HUES6 (cell line): ENCODE measurements around the gene LITAFD.
"Not testable (repeated sequence)": the region's sequence is repeated elsewhere in the genome, so short reads cannot be mapped to it uniquely, and the experiment has no call there.

ENCODE experiments used
- H3K27ac ChIP-seq: 2 replicates; pipeline ENCODE4 v1.7.0; 2013; ENCODE audit warnings: low read depth, mild to moderate bottlenecking, low read length, inconsistent platforms
- H3K27me3 ChIP-seq: 2 replicates; pipeline ENCODE4 v1.6.1; 2013; ENCODE audit warnings: low read length; ENCODE audit not compliant: control insufficient read depth, insufficient read depth
- H3K36me3 ChIP-seq: 2 replicates; pipeline ENCODE4 v1.6.1; 2013; ENCODE audit warnings: low read length; ENCODE audit not compliant: control insufficient read depth, insufficient read depth
- H3K4me1 ChIP-seq: 2 replicates; pipeline ENCODE4 v1.6.1; 2013; ENCODE audit warnings: low read length; ENCODE audit not compliant: control insufficient read depth, insufficient read depth
- H3K4me3 ChIP-seq: 2 replicates; pipeline ENCODE4 v1.5.1; 2013; ENCODE audit warnings: low read depth, low read length
- H3K9ac ChIP-seq: one replicate; pipeline ENCODE4 v1.6.1; 2013; ENCODE audit warnings: mild to moderate bottlenecking, low read length
- H3K9me3 ChIP-seq: 2 replicates; pipeline ENCODE4 v1.6.1; 2013; ENCODE audit warnings: low read depth, low read length; ENCODE audit not compliant: control insufficient read depth, insufficient read depth

LITAFD gene

DNA sequence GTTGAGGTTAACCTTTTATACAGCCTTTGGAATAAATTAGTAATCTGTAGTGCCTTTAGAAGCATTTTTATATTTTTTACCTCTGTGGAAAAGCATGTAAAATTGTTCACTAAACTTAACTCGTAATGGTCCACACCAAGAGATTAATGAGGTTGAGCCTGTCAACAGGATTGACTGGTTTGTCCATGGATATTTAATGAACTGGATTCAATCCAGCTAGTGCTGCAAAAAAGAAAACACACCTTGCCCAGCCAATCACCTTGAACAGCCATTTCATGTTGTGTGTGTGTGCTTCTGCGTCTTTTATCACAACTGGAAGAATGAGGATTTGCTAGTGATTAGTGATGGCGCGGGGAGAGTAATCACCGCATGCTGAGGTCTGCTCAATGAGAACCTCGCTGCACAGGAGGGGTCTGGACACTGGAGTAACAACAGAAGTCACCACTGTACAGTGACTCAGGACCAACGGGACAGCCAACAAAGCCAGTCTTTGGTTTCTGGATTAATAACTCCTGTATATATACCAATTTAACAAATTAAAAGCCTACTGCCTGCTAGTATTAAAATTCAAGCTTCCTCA is 33.7 kb downstream of the LITAFD start:
- no peak overlapping the region for H3K27ac ChIP-seq
- H3K9me3 ChIP-seq, result no peaks in the 10 kb centered on the region
- no peaks in the 10 kb centered on the region for H3K27me3 ChIP-seq
- no peak overlapping the region for H3K9ac ChIP-seq
- H3K4me3 ChIP-seq, result no peak overlapping the region
- H3K4me1 ChIP-seq, result peaks cover 14% of the 10 kb centered on the region
- peaks cover 96% of the 10 kb centered on the region for H3K36me3 ChIP-seq

GRCh38 chr16:8916541-8917225 is 34.5 kb downstream of the LITAFD start:
- Histone ChIP-seq H3K4me3 (no peak overlapping the region), H3K36me3 (peaks cover 96% of the 10 kb centered on the region), H3K9ac (no peak overlapping the region), H3K27me3 (no peaks in the 10 kb centered on the region), H3K4me1 (peaks cover 5% of the 10 kb centered on the region), H3K27ac (no peak overlapping the region), H3K9me3 (no peaks in the 10 kb centered on the region)

- not testable (repeated sequence) for H3K4me1 ChIP-seq
- H3K36me3 ChIP-seq, result peaks cover 97% of the 10 kb centered on the region
Observed at GRCh38 chr16:8917336-8917735, 35.2 kb downstream of the LITAFD start.

DNA sequence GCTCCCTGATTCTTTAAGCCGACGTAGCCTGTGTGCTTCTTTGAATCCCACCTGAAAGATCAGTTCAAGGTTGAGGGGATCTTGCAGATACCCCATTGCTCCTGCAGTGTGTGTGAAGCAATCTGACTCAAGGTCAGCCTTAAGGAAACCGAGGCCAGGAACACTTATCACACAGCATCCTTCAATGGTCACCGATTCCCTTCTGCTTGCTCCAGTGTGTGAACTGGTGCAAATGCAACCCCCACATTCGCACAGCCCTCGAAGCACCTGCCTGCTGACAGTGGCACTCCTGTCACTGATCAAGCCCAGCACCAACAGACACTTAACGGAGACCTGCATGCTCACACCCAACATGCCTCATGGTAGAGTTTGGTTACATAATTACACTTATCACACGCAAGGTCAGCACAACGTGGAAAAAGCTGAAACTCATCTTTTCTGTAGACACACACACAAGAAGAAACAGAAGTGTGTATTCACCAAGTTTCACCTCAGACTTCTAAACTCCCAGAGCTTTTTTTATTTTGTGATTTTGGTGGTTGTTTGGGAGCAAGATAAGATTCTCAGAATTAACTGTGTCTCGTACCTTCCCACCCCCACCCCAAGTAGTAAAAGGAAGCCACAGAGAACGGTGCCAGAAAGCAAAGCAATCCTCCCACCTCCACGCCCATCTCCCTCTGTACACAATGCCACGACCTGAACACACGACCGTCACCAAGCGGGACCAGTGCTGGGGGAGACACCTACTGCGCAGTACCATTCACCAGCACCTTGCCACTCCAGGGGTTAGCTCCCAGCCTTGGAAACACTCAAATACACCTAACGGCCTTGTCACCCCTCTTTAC is 37.2 kb downstream of the LITAFD start:
- no peak overlapping the region for H3K9ac ChIP-seq
- H3K4me1 ChIP-seq, result no peaks in the 10 kb centered on the region
- peaks cover 97% of the 10 kb centered on the region for H3K36me3 ChIP-seq
- H3K9me3 ChIP-seq, result no peaks in the 10 kb centered on the region
- no peak overlapping the region for H3K4me3 ChIP-seq
- no peak overlapping the region for H3K27ac ChIP-seq
- no peaks in the 10 kb centered on the region for H3K27me3 ChIP-seq

More at GRCh38 chr16:8917336-8917735, 35.2 kb downstream of the LITAFD start:
- H3K27ac ChIP-seq, H3K27me3 ChIP-seq, H3K4me3 ChIP-seq, H3K9me3 ChIP-seq, H3K9ac ChIP-seq: not testable (repeated sequence)

- Histone ChIP-seq H3K4me1 (no peaks in the 10 kb centered on the region), H3K4me3 (no peak overlapping the region), H3K9ac (no peak overlapping the region), H3K27ac (no peak overlapping the region), H3K27me3 (no peaks in the 10 kb centered on the region), H3K36me3 (peaks cover 97% of the 10 kb centered on the region), H3K9me3 (no peaks in the 10 kb centered on the region)
Observed at GRCh38 chr16:8919934-8920462, 37.8 kb downstream of the LITAFD start.

GRCh38 chr16:8920645-8921346 is 38.6 kb downstream of the LITAFD start:
- H3K4me3 ChIP-seq, result no peak overlapping the region
- no peaks in the 10 kb centered on the region for H3K4me1 ChIP-seq
- no peak overlapping the region for H3K27ac ChIP-seq
- H3K27me3 ChIP-seq, result no peaks in the 10 kb centered on the region
- H3K36me3 ChIP-seq, result peaks cover 96% of the 10 kb centered on the region
- no peaks in the 10 kb centered on the region for H3K9me3 ChIP-seq
- H3K9ac ChIP-seq, result no peak overlapping the region

- Histone ChIP-seq H3K27ac (no peak overlapping the region), H3K36me3 (peaks cover 92% of the 10 kb centered on the region)
Observed at GRCh38 chr16:8921347-8921984, 39.3 kb downstream of the LITAFD start.

GRCh38 chr16:8923199-8923598 is 41.0 kb downstream of the LITAFD start:
- H3K27ac ChIP-seq, result no peak overlapping the region
- no peak overlapping the region for H3K4me3 ChIP-seq
- H3K36me3 ChIP-seq, result peaks cover 89% of the 10 kb centered on the region

More at GRCh38 chr16:8921347-8921984, 39.3 kb downstream of the LITAFD start:
- no peaks in the 10 kb centered on the region for H3K27me3 ChIP-seq
- no peak overlapping the region for H3K4me3 ChIP-seq
- H3K9ac ChIP-seq, result no peak overlapping the region
- H3K4me1 ChIP-seq, result no peaks in the 10 kb centered on the region
- no peaks in the 10 kb centered on the region for H3K9me3 ChIP-seq

GRCh38 chr16:8924214-8924613 is 42.1 kb downstream of the LITAFD start:
- Histone ChIP-seq H3K9ac (no peak overlapping the region), H3K4me3 (no peak overlapping the region), H3K36me3 (peaks cover 89% of the 10 kb centered on the region), H3K27ac (no peak overlapping the region), H3K4me1 (no peaks in the 10 kb centered on the region), H3K9me3 (no peaks in the 10 kb centered on the region), H3K27me3 (no peaks in the 10 kb centered on the region)

More at GRCh38 chr16:8923199-8923598, 41.0 kb downstream of the LITAFD start:
- H3K9ac ChIP-seq, result no peak overlapping the region
- H3K27me3 ChIP-seq, result no peaks in the 10 kb centered on the region
- no peaks in the 10 kb centered on the region for H3K9me3 ChIP-seq
- no peaks in the 10 kb centered on the region for H3K4me1 ChIP-seq

DNA sequence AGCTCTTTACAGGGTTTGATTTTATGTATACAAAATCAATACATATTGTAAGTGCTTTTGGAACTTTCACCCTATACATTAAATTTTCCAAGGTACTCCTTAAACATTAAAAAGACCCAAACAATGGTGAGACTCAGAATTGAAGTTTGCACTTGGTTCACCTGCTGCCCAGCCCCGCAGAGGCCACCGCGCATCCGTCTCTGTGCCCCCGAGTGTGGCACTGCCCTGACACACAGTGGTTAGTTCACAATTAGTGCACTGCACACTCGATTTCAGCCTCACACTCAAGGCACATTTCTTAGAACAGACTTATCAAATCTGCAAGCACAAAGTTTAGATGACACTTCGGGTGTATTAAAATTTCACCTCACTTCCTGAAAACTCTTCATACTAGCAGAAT is 43.3 kb downstream of the LITAFD start:
- no peak overlapping the region for H3K27ac ChIP-seq
- H3K9ac ChIP-seq, result no peak overlapping the region
- no peaks in the 10 kb centered on the region for H3K27me3 ChIP-seq
- H3K9me3 ChIP-seq, result no peaks in the 10 kb centered on the region
- peaks cover 87% of the 10 kb centered on the region for H3K36me3 ChIP-seq
- H3K4me1 ChIP-seq, result 0 out of 2 replicates have a peak, but pooled peaks cover 2% of the 10 kb centered on the region
- H3K4me3 ChIP-seq, result no peak overlapping the region
